ENCODE data around the gene ZZZ3.

Gene ZZZ3

DNA sequence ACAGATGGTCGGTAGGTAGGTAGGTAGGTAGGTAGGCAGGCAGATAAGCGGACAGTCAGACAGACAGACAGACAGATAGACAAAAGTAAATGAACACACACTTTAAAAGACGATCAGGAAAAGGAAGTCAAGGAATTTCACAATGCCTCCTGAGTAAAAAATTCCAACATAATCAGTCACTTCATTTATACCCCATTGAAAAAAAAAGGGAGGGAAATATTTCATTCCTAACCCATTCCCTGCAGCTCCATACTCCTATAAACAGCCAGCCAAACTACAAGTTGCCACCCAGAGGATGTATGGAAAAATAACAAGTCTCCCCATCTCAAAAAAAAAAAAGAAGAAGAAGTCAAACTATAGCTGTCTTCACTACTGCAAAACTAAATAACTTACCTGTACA is 43.4 kb downstream of the ZZZ3 start:
- no peak overlapping the region for H3K27ac ChIP-seq

GRCh38 chr1:77636864-77637263 is 45.6 kb downstream of the ZZZ3 start:
- H3K27ac ChIP-seq, result no peak overlapping the region
- TF ChIP-seq ZFX (IDR thresholded peaks at IDR 0.05; ENCODE audit: borderline replicate concordance), result no peak
- TF ChIP-seq, protein P1, sequence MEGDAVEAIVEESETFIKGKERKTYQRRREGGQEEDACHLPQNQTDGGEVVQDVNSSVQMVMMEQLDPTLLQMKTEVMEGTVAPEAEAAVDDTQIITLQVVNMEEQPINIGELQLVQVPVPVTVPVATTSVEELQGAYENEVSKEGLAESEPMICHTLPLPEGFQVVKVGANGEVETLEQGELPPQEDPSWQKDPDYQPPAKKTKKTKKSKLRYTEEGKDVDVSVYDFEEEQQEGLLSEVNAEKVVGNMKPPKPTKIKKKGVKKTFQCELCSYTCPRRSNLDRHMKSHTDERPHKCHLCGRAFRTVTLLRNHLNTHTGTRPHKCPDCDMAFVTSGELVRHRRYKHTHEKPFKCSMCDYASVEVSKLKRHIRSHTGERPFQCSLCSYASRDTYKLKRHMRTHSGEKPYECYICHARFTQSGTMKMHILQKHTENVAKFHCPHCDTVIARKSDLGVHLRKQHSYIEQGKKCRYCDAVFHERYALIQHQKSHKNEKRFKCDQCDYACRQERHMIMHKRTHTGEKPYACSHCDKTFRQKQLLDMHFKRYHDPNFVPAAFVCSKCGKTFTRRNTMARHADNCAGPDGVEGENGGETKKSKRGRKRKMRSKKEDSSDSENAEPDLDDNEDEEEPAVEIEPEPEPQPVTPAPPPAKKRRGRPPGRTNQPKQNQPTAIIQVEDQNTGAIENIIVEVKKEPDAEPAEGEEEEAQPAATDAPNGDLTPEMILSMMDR (IDR thresholded peaks at IDR 0.05), result no peak

More for the DNA sequence above, 43.4 kb downstream of the ZZZ3 start:
- no peak for TF ChIP-seq ZFX (IDR thresholded peaks at IDR 0.05; ENCODE audit: borderline replicate concordance)
- TF ChIP-seq, protein P1 (IDR thresholded peaks at IDR 0.05), result no peak; the same call in 1 of the 2 replicates

All from 22Rv1 (cell line).